Measurements from ENCODE around the gene SEL1L3.

SEL1L3 gene

GRCh38 chr4:25755911-25756310 is 106.9 kb downstream of the SEL1L3 start:
- DNase-seq (ENCODE audit: low read depth in 1 of 2, low spot score in 1 of 2): no peak

- no peak for DNase-seq (ENCODE audit: low read depth in 1 of 2, low spot score in 1 of 2)
These were observed 109.5 kb downstream of the SEL1L3 start for GRCh38 chr4:25753239-25753638.

- DNase-seq (ENCODE audit: low read depth in 1 of 2, low spot score in 1 of 2): no peak
These were observed 111.9 kb downstream of the SEL1L3 start for GRCh38 chr4:25750874-25751273.

- DNase-seq (ENCODE audit: low read depth in 1 of 2, low spot score in 1 of 2): no peak
These were observed 113.5 kb downstream of the SEL1L3 start for GRCh38 chr4:25749150-25749794.

GRCh38 chr4:25743971-25744370 is 118.8 kb downstream of the SEL1L3 start:
- DNase-seq (ENCODE audit: low read depth in 1 of 2, low spot score in 1 of 2): no peak

GRCh38 chr4:25729564-25729963 is 133.2 kb downstream of the SEL1L3 start:
- DNase-seq (ENCODE audit: low read depth in 1 of 2, low spot score in 1 of 2): no peak

- DNase-seq (ENCODE audit: low read depth in 1 of 2, low spot score in 1 of 2): no peak
These were observed 133.9 kb downstream of the SEL1L3 start for GRCh38 chr4:25728886-25729285.

GRCh38 chr4:25727711-25728493 is 134.9 kb downstream of the SEL1L3 start:
- no peak for DNase-seq (ENCODE audit: low read depth in 1 of 2, low spot score in 1 of 2)

- no peak for DNase-seq (ENCODE audit: low read depth in 1 of 2, low spot score in 1 of 2)
These were observed 136.9 kb downstream of the SEL1L3 start for GRCh38 chr4:25725870-25726269.

- DNase-seq (ENCODE audit: low read depth in 1 of 2, low spot score in 1 of 2): no peak
These were observed 139.4 kb downstream of the SEL1L3 start for GRCh38 chr4:25723409-25723808.

GRCh38 chr4:25722964-25723363 is 139.8 kb downstream of the SEL1L3 start:
- DNase-seq (ENCODE audit: low read depth in 1 of 2, low spot score in 1 of 2): no peak

- DNase-seq (ENCODE audit: low read depth in 1 of 2, low spot score in 1 of 2): no peak
These were observed 149.0 kb downstream of the SEL1L3 start for GRCh38 chr4:25713812-25714211.

GRCh38 chr4:25712611-25713010 is 150.2 kb downstream of the SEL1L3 start:
- DNase-seq (ENCODE audit: low read depth in 1 of 2, low spot score in 1 of 2): no peak

- DNase-seq (ENCODE audit: low read depth in 1 of 2, low spot score in 1 of 2): no peak
These were observed 152.2 kb downstream of the SEL1L3 start for GRCh38 chr4:25710637-25711036.

GRCh38 chr4:25704516-25704915 is 158.3 kb downstream of the SEL1L3 start:
- no peak for DNase-seq (ENCODE audit: low read depth in 1 of 2, low spot score in 1 of 2)

- DNase-seq (ENCODE audit: low read depth in 1 of 2, low spot score in 1 of 2): no peak
These were observed 158.9 kb downstream of the SEL1L3 start for GRCh38 chr4:25703731-25704388.

- DNase-seq (ENCODE audit: low read depth in 1 of 2, low spot score in 1 of 2): no peak
These were observed 159.9 kb downstream of the SEL1L3 start for GRCh38 chr4:25702848-25703247.

- DNase-seq (ENCODE audit: low read depth in 1 of 2, low spot score in 1 of 2): no peak
These were observed 162.1 kb downstream of the SEL1L3 start for GRCh38 chr4:25700661-25701060.

GRCh38 chr4:25697516-25697915 is 165.3 kb downstream of the SEL1L3 start:
- no peak for DNase-seq (ENCODE audit: low read depth in 1 of 2, low spot score in 1 of 2)
